Measurements from ENCODE around the gene ANK3. TPM values are rescaled to one million over a fixed set of nuclear protein-coding genes. Genes with fewer than 3 reads are reported as not detected.

The ANK3 gene
- total RNA-seq, 1 experiment from 2014 or later = 15.3 TPM

DNA sequence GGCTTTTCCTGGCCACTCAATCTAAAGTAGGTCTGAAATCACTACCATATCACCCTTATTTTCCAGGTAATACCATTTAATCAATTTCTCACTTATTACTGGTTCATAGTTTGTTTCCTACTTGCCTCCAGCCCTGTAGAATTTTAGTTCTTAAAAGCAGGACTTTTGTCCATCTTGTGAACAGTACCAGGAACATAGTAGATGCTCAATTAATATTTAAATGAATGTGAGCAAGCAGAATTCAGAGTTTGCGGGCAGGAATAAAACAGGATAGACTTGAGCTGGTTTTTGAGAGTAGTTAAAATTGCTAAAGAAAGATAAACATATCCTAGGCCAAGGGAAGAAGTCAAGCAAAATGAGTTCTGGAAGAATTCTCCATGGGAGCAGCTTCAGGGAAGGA, 77.9 kb downstream of the ANK3 start:
- Histone ChIP-seq H3K27ac (ENCODE audit: low read depth, low read length) (no peak overlapping the region), H3K9ac (ENCODE audit: low read length) (no peak overlapping the region), H3K4me2 (ENCODE audit: low read length) (no peak overlapping the region), H4K20me1 (ENCODE audit: insufficient read depth) (no peaks in the 10 kb centered on the region), H3K9me3 (ENCODE audit: control insufficient read depth in 1 of 2, insufficient read depth in 1 of 2, low read depth in 1 of 2, low read length in 2 of 2) (no peaks in the 10 kb centered on the region), H3K9me2 (ENCODE audit: insufficient read depth) (no peaks in the 10 kb centered on the region), H3K4me1 (ENCODE audit: control insufficient read depth in 1 of 2, insufficient read depth in 2 of 2, low read length in 2 of 2) (peaks cover 21 to 35% of the 10 kb centered on the region in 2 experiments), H3K79me2 (ENCODE audit: insufficient read depth, low read length) (no peaks in the 10 kb centered on the region), H3K27me3 (ENCODE audit: insufficient read depth, low read length) (no peaks in the 10 kb centered on the region), H2AFZ (ENCODE audit: low read depth, low read length, poor library complexity, severe bottlenecking) (no peak overlapping the region), H3K36me3 (ENCODE audit: control insufficient read depth in 1 of 2, insufficient read depth in 2 of 2, low read length in 2 of 2) (no peaks in the 10 kb centered on the region), H3K4me3 (replicated peaks in 1 of 2; ENCODE audit: low read depth in 1 of 2, low read length in 2 of 2) (no peak overlapping the region)
- no TSS peak for BruUV-seq (replicated peaks)
- CTCF ChIA-PET = interaction anchor here (2.1 kb wide), 1 partner anchor 24 kb away, joined by 5 read pairs; no protein-coding TSS in a partner anchor
- POLR2A ChIA-PET = no interaction called here
- ATAC-seq = no peak
- no peak for TF ChIP-seq EZH2phosphoT487 (IDR thresholded peaks at IDR 0.05; ENCODE audit: borderline replicate concordance)
- TF ChIP-seq CEBPB (IDR thresholded peaks at IDR 0.05; ENCODE audit: low read depth) = no peak
- TF ChIP-seq FOSL1 (IDR thresholded peaks at IDR 0.05; ENCODE audit: low read depth) = no peak
- no peak for TF ChIP-seq POLR2AphosphoS5 (IDR thresholded peaks at IDR 0.05; ENCODE audit: low read depth, low read length)
- intact Hi-C loops (cut with micrococcal nuclease) = no loop called here
- no peak for DNase-seq (ENCODE audit: low read depth, low spot score)
- RAD21 ChIA-PET (ENCODE audit: low non-redundant PET in 1 of 2, low total read pairs in 2 of 2, uncharacterized antibody in 2 of 2, unreplicated experiment in 2 of 2) = no interaction called here

DNA sequence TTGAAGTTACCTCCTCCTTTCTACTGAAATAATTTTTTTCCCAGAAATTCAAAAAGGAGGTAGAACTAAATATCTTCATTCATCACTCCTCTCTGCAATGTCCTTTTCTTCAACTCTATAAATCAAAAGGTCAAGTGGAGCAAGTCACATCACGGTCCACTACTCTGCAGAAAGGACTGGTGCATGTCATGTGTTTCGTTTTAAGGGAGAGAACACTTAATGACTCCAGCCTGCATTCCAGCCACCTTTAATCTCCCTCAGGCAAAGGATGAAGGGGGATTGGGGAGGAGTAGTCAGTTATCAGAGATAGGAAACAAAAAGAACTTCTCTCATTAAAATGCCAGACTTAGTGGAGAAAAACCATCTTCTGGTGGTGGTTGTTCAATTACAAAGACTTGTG, 78.9 kb downstream of the ANK3 start:
- no peak for DNase-seq (ENCODE audit: low read depth, low spot score)
- no peaks in the 10 kb centered on the region for H3K9me2 ChIP-seq (ENCODE audit: insufficient read depth)
- no TSS peak for BruUV-seq (replicated peaks)
- no peaks in the 10 kb centered on the region for H3K36me3 ChIP-seq (ENCODE audit: control insufficient read depth in 1 of 2, insufficient read depth in 2 of 2, low read length in 2 of 2)
- RAD21 ChIA-PET (ENCODE audit: low non-redundant PET in 1 of 2, low total read pairs in 2 of 2, uncharacterized antibody in 2 of 2, unreplicated experiment in 2 of 2) = no interaction called here
- H2AFZ ChIP-seq (ENCODE audit: low read depth, low read length, poor library complexity, severe bottlenecking) = no peak overlapping the region
- H3K4me2 ChIP-seq (ENCODE audit: low read length) = no peak overlapping the region
- CTCF ChIA-PET = no interaction called here
- H3K79me2 ChIP-seq (ENCODE audit: insufficient read depth, low read length) = no peaks in the 10 kb centered on the region
- no peaks in the 10 kb centered on the region for H4K20me1 ChIP-seq (ENCODE audit: insufficient read depth)
- H3K27me3 ChIP-seq (ENCODE audit: insufficient read depth, low read length) = no peaks in the 10 kb centered on the region
- H3K9ac ChIP-seq (ENCODE audit: low read length) = no peak overlapping the region
- TF ChIP-seq POLR2AphosphoS5 (IDR thresholded peaks at IDR 0.05; ENCODE audit: low read depth, low read length) = no peak
- TF ChIP-seq EZH2 (IDR thresholded peaks at IDR 0.05) = no peak
- TF ChIP-seq, protein P1, sequence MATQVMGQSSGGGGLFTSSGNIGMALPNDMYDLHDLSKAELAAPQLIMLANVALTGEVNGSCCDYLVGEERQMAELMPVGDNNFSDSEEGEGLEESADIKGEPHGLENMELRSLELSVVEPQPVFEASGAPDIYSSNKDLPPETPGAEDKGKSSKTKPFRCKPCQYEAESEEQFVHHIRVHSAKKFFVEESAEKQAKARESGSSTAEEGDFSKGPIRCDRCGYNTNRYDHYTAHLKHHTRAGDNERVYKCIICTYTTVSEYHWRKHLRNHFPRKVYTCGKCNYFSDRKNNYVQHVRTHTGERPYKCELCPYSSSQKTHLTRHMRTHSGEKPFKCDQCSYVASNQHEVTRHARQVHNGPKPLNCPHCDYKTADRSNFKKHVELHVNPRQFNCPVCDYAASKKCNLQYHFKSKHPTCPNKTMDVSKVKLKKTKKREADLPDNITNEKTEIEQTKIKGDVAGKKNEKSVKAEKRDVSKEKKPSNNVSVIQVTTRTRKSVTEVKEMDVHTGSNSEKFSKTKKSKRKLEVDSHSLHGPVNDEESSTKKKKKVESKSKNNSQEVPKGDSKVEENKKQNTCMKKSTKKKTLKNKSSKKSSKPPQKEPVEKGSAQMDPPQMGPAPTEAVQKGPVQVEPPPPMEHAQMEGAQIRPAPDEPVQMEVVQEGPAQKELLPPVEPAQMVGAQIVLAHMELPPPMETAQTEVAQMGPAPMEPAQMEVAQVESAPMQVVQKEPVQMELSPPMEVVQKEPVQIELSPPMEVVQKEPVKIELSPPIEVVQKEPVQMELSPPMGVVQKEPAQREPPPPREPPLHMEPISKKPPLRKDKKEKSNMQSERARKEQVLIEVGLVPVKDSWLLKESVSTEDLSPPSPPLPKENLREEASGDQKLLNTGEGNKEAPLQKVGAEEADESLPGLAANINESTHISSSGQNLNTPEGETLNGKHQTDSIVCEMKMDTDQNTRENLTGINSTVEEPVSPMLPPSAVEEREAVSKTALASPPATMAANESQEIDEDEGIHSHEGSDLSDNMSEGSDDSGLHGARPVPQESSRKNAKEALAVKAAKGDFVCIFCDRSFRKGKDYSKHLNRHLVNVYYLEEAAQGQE (IDR thresholded peaks at IDR 0.05; ENCODE audit: low read depth) = no peak
- no peak for TF ChIP-seq SP1 (IDR thresholded peaks at IDR 0.05; ENCODE audit: low read depth)
- no peak for TF ChIP-seq SIN3A (IDR thresholded peaks at IDR 0.05; ENCODE audit: low read depth)
- TF ChIP-seq, protein P2, sequence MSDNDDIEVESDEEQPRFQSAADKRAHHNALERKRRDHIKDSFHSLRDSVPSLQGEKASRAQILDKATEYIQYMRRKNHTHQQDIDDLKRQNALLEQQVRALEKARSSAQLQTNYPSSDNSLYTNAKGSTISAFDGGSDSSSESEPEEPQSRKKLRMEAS (IDR thresholded peaks at IDR 0.05) = no peak
- no peak for TF ChIP-seq TCF7L2 (IDR thresholded peaks at IDR 0.05; ENCODE audit: borderline replicate concordance, extremely low read depth, insufficient read depth, insufficient read length)
- H3K9me3 ChIP-seq (ENCODE audit: control insufficient read depth in 1 of 2, insufficient read depth in 1 of 2, low read depth in 1 of 2, low read length in 2 of 2) = no peaks in the 10 kb centered on the region
- H3K4me3 ChIP-seq (replicated peaks in 1 of 2; ENCODE audit: low read depth in 1 of 2, low read length in 2 of 2) = no peak overlapping the region
- no peak for ATAC-seq
- peaks cover 21 to 35% of the 10 kb centered on the region in 2 experiments for H3K4me1 ChIP-seq (ENCODE audit: control insufficient read depth in 1 of 2, insufficient read depth in 2 of 2, low read length in 2 of 2)
- POLR2A ChIA-PET = no interaction called here
- intact Hi-C loops (cut with micrococcal nuclease) = no loop called here
- no peak overlapping the region for H3K27ac ChIP-seq (ENCODE audit: low read depth, low read length)
